Measurements from ENCODE around the gene IFNLR1. TPM values are rescaled to one million over a fixed set of nuclear protein-coding genes. Genes with fewer than 3 reads are reported as not detected.
A peak's percentile ranks its signal among the peaks of the same experiment; 100 is the strongest.

Gene IFNLR1
- total and polyA plus RNA-seq, 9 of the 15 experiments (the other 6 are each of a cell fraction or from before 2014, with no cell fraction given), result not detected

- no peak for TF ChIP-seq POLR2A (conservative IDR thresholded peaks at IDR 0.05)
- TF ChIP-seq, protein P1, sequence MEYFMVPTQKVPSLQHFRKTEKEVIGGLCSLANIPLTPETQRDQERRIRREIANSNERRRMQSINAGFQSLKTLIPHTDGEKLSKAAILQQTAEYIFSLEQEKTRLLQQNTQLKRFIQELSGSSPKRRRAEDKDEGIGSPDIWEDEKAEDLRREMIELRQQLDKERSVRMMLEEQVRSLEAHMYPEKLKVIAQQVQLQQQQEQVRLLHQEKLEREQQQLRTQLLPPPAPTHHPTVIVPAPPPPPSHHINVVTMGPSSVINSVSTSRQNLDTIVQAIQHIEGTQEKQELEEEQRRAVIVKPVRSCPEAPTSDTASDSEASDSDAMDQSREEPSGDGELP (CRISPR knock-in tag; IDR thresholded peaks at IDR 0.05; ENCODE audit: borderline replicate concordance), result peak; percentile 65; the same call in 1 of the 2 replicates
- TF ChIP-seq CCNT2 (IDR thresholded peaks at IDR 0.05; ENCODE audit: borderline replicate concordance, extremely low read depth, insufficient read length, low read depth, low read length), result no peak
- TF ChIP-seq KDM2B (CRISPR knock-in tag; IDR thresholded peaks at IDR 0.05), result no peak
- TF ChIP-seq ARID2 (IDR thresholded peaks at IDR 0.05), result no peak
- no peak for TF ChIP-seq RBM25 (IDR thresholded peaks at IDR 0.05; ENCODE audit: low read depth, low read length, severe bottlenecking)
- peak; percentile 71 for TF ChIP-seq SMC3 (conservative IDR thresholded peaks at IDR 0.05; ENCODE audit: insufficient read depth, low read depth, low read length)
- no peak for TF ChIP-seq EP400 (IDR thresholded peaks at IDR 0.05)
- TF ChIP-seq MYBL2 (IDR thresholded peaks at IDR 0.05; ENCODE audit: low read depth), result no peak
- TF ChIP-seq MYBL2 (CRISPR knock-in tag; IDR thresholded peaks at IDR 0.05; ENCODE audit: borderline replicate concordance), result no peak
- no peak for TF ChIP-seq CHD2 (IDR thresholded peaks at IDR 0.05; ENCODE audit: low read depth, low read length)
- TF ChIP-seq, protein P2, sequence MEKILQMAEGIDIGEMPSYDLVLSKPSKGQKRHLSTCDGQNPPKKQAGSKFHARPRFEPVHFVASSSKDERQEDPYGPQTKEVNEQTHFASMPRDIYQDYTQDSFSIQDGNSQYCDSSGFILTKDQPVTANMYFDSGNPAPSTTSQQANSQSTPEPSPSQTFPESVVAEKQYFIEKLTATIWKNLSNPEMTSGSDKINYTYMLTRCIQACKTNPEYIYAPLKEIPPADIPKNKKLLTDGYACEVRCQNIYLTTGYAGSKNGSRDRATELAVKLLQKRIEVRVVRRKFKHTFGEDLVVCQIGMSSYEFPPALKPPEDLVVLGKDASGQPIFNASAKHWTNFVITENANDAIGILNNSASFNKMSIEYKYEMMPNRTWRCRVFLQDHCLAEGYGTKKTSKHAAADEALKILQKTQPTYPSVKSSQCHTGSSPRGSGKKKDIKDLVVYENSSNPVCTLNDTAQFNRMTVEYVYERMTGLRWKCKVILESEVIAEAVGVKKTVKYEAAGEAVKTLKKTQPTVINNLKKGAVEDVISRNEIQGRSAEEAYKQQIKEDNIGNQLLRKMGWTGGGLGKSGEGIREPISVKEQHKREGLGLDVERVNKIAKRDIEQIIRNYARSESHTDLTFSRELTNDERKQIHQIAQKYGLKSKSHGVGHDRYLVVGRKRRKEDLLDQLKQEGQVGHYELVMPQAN (IDR thresholded peaks at IDR 0.05; ENCODE audit: borderline replicate concordance), result no peak
- TF ChIP-seq, protein P3, sequence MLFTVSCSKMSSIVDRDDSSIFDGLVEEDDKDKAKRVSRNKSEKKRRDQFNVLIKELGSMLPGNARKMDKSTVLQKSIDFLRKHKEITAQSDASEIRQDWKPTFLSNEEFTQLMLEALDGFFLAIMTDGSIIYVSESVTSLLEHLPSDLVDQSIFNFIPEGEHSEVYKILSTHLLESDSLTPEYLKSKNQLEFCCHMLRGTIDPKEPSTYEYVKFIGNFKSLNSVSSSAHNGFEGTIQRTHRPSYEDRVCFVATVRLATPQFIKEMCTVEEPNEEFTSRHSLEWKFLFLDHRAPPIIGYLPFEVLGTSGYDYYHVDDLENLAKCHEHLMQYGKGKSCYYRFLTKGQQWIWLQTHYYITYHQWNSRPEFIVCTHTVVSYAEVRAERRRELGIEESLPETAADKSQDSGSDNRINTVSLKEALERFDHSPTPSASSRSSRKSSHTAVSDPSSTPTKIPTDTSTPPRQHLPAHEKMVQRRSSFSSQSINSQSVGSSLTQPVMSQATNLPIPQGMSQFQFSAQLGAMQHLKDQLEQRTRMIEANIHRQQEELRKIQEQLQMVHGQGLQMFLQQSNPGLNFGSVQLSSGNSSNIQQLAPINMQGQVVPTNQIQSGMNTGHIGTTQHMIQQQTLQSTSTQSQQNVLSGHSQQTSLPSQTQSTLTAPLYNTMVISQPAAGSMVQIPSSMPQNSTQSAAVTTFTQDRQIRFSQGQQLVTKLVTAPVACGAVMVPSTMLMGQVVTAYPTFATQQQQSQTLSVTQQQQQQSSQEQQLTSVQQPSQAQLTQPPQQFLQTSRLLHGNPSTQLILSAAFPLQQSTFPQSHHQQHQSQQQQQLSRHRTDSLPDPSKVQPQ (CRISPR knock-in tag; IDR thresholded peaks at IDR 0.05; ENCODE audit: borderline replicate concordance), result no peak
- TF ChIP-seq ZNF212 (CRISPR knock-in tag; IDR thresholded peaks at IDR 0.05), result no peak
- TF ChIP-seq, protein P4, sequence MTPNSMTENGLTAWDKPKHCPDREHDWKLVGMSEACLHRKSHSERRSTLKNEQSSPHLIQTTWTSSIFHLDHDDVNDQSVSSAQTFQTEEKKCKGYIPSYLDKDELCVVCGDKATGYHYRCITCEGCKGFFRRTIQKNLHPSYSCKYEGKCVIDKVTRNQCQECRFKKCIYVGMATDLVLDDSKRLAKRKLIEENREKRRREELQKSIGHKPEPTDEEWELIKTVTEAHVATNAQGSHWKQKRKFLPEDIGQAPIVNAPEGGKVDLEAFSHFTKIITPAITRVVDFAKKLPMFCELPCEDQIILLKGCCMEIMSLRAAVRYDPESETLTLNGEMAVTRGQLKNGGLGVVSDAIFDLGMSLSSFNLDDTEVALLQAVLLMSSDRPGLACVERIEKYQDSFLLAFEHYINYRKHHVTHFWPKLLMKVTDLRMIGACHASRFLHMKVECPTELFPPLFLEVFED (CRISPR knock-in tag; conservative IDR thresholded peaks at IDR 0.05), result no peak
- TF ChIP-seq ZNF695 (CRISPR knock-in tag; IDR thresholded peaks at IDR 0.05), result no peak
- no peak for TF ChIP-seq BRD4 (IDR thresholded peaks at IDR 0.05)
- TF ChIP-seq ZNF174 (CRISPR knock-in tag; IDR thresholded peaks at IDR 0.05), result no peak
- TF ChIP-seq, protein P5, sequence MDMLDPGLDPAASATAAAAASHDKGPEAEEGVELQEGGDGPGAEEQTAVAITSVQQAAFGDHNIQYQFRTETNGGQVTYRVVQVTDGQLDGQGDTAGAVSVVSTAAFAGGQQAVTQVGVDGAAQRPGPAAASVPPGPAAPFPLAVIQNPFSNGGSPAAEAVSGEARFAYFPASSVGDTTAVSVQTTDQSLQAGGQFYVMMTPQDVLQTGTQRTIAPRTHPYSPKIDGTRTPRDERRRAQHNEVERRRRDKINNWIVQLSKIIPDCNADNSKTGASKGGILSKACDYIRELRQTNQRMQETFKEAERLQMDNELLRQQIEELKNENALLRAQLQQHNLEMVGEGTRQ (CRISPR knock-in tag; IDR thresholded peaks at IDR 0.05), result no peak
These were observed 36.6 kb downstream of the IFNLR1 start (continued) for GRCh38 chr1:24150234-24151174.

Data from K562 (cell line).